NCI-H146 treated with DMSO at 0.1 percent for 48 hours (cell line): Measurements from ENCODE around the gene TAX1BP1.
"Not testable (repeated sequence)": the region's sequence is repeated elsewhere in the genome, so short reads cannot be mapped to it uniquely, and the experiment has no call there.

Experiments used
- DNase-seq: peaks from one replicate; lab custom pipeline; 2025; ENCODE audit not compliant: unreplicated experiment; lab: John Stamatoyannopoulos, UW

Gene TAX1BP1

GRCh38 chr7:27737616-27738015, 2.3 kb upstream of the TAX1BP1 start:
- DNase-seq, result no peak

- peak; percentile 78 for DNase-seq
Measured at GRCh38 chr7:27739301-27739908, 557 bp upstream of the TAX1BP1 start.

- peak; percentile 79 for DNase-seq
Measured at GRCh38 chr7:27740449-27741086, 606 bp downstream of the TAX1BP1 start.

GRCh38 chr7:27742091-27742710, 2.2 kb downstream of the TAX1BP1 start:
- not testable (repeated sequence) for DNase-seq

- DNase-seq, result no peak
Measured at GRCh38 chr7:27745064-27745583, 5.2 kb downstream of the TAX1BP1 start.

- DNase-seq, result no peak
Measured at GRCh38 chr7:27746486-27746885, 6.5 kb downstream of the TAX1BP1 start.

GRCh38 chr7:27746978-27747377, 7.0 kb downstream of the TAX1BP1 start:
- no peak for DNase-seq

GRCh38 chr7:27747589-27748368, 7.8 kb downstream of the TAX1BP1 start:
- DNase-seq, result no peak

GRCh38 chr7:27750316-27750715, 10.4 kb downstream of the TAX1BP1 start:
- no peak for DNase-seq

GRCh38 chr7:27751888-27752660, 12.1 kb downstream of the TAX1BP1 start:
- DNase-seq, result no peak

- no peak for DNase-seq
Measured at GRCh38 chr7:27753863-27754262, 13.9 kb downstream of the TAX1BP1 start.

- no peak for DNase-seq
Measured at GRCh38 chr7:27756298-27756697, 16.3 kb downstream of the TAX1BP1 start.

GRCh38 chr7:27759491-27759890, 19.5 kb downstream of the TAX1BP1 start:
- DNase-seq, result no peak

- no peak for DNase-seq
Measured at GRCh38 chr7:27762062-27762461, 22.1 kb downstream of the TAX1BP1 start.

GRCh38 chr7:27763983-27764508, 24.1 kb downstream of the TAX1BP1 start:
- DNase-seq, result no peak

GRCh38 chr7:27765841-27766240, 25.9 kb downstream of the TAX1BP1 start:
- DNase-seq, result no peak

GRCh38 chr7:27767374-27767773, 27.4 kb downstream of the TAX1BP1 start:
- DNase-seq, result no peak

- no peak for DNase-seq
Measured at GRCh38 chr7:27771111-27771510, 31.1 kb downstream of the TAX1BP1 start.

- no peak for DNase-seq
Measured at GRCh38 chr7:27774717-27775328, 34.9 kb downstream of the TAX1BP1 start.

- no peak for DNase-seq
Measured at GRCh38 chr7:27775782-27776181, 35.8 kb downstream of the TAX1BP1 start.
